B cell (primary cell): ENCODE measurements around the gene HAGHL. TPM values are rescaled to one million over a fixed set of nuclear protein-coding genes. Genes with fewer than 3 reads are reported as not detected.
A peak's percentile ranks its signal among the peaks of the same experiment; 100 is the strongest.

Source experiments
- ATAC-seq: fragments of 200-7000 bp; cut with Tn5 transposase; one replicate; pipeline ENCODE4 v1.10.0; 2021; ENCODE audit warnings: low read depth, mild to moderate bottlenecking, moderate number of reproducible peaks, moderate library complexity
- CTCF ChIA-PET: fragments of 350-600 bp; sonication (Branson Sonifier 250); formaldehyde crosslinking; loops from one replicate; lab custom pipeline; 2021; ENCODE audit warnings: antibody characterized with exemption, inconsistent platforms; lab: Charles Lee
- POLR2A ChIA-PET: fragments of 350-600 bp; sonication (Branson Sonifier 250); formaldehyde crosslinking; loops from one replicate; lab custom pipeline; 2021; ENCODE audit warnings: antibody characterized with exemption; lab: Charles Lee
- DNase-seq: peaks from one replicate; pipeline ENCODE4 v3.0.0; 2013
- H2AFZ ChIP-seq: 2 replicates; pipeline ENCODE4 v1.6.1; 2012; ENCODE audit warnings: mild to moderate bottlenecking, low read depth, low read length; ENCODE audit not compliant: insufficient read depth, poor library complexity, severe bottlenecking
- H3K27ac ChIP-seq, 2 donors: 1 replicate in 1 of 2; 2 replicates in 1 of 2; pipeline ENCODE4 v1.5.1; 2012 to 2013; ENCODE audit warnings: low read length in 2 of 2, mild to moderate bottlenecking in 2 of 2, moderate library complexity in 1 of 2
- H3K27me3 ChIP-seq, 4 experiments: fragments of 200-600 bp in 1 of 4; sonication (generic) in 1 of 4; replicated peaks in 1 of 4; 1 replicate in 2 of 4; 2 replicates in 2 of 4; pipeline versions ENCODE4 v1.6.1 to v1.7.0; 2013 to 2016; ENCODE audit warnings: low read length in 3 of 4, mild to moderate bottlenecking in 2 of 4, mixed read lengths in 1 of 4, moderate library complexity in 1 of 4; ENCODE audit not compliant: insufficient read depth in 4 of 4, control insufficient read depth in 3 of 4; ENCODE audit errors: control extremely low read depth in 1 of 4
- H3K36me3 ChIP-seq, 2 experiments: replicated peaks in 1 of 2; 1 replicate in 1 of 2; 2 replicates in 1 of 2; pipeline versions ENCODE4 v1.6.1 to v1.7.1; 2013; ENCODE audit warnings: low read length in 1 of 2; ENCODE audit not compliant: insufficient read depth in 2 of 2, control insufficient read depth in 1 of 2; ENCODE audit errors: control extremely low read depth in 1 of 2, extremely low read depth in 1 of 2
- H3K4me1 ChIP-seq, 2 donors: fragments of 200-600 bp in 1 of 2; sonication (generic) in 1 of 2; 1 replicate in 1 of 2; 2 replicates in 1 of 2; pipeline versions ENCODE4 v1.5.1 to v1.6.1; 2013 to 2017; ENCODE audit warnings: low read length in 2 of 2; ENCODE audit not compliant: control insufficient read depth in 2 of 2, insufficient read depth in 2 of 2
- H3K4me2 ChIP-seq: replicated peaks from 2 replicates; pipeline ENCODE3; 2012; ENCODE audit warnings: mild to moderate bottlenecking, low read depth, low read length; ENCODE audit not compliant: poor library complexity, severe bottlenecking
- H3K4me3 ChIP-seq, 5 experiments: fragments of 200-600 bp in 1 of 5; sonication (generic) in 1 of 5; 1 replicate in 3 of 5; 2 replicates in 2 of 5; pipeline versions ENCODE4 v1.5.1 to v1.7.0; 2011 to 2016; ENCODE audit warnings: low read length in 4 of 5, mild to moderate bottlenecking in 4 of 5, low read depth in 2 of 5, control low read depth in 1 of 5, moderate library complexity in 1 of 5; ENCODE audit not compliant: insufficient read depth in 1 of 5; ENCODE audit errors: control extremely low read depth in 1 of 5, extremely low read depth in 1 of 5
- H3K79me2 ChIP-seq: fragments of 200-600 bp; sonication (generic); one replicate; pipeline ENCODE4 v1.6.0; 2016; ENCODE audit warnings: low read length; ENCODE audit not compliant: control insufficient read depth, insufficient read depth
- H3K9ac ChIP-seq: fragments of 200-600 bp; sonication (generic); 2 replicates; pipeline ENCODE4 v1.6.1; 2017; ENCODE audit warnings: mild to moderate bottlenecking, low read length, moderate library complexity
- H3K9me3 ChIP-seq, 3 donors: one replicate each; pipeline versions ENCODE4 v1.6.1 to v1.7.1; 2013; ENCODE audit warnings: low read length in 2 of 3; ENCODE audit not compliant: control insufficient read depth in 2 of 3, insufficient read depth in 1 of 3; ENCODE audit errors: control extremely low read depth in 1 of 3
- H4K20me1 ChIP-seq: 2 replicates; pipeline ENCODE4 v1.6.0; 2012; ENCODE audit warnings: mild to moderate bottlenecking, low read length; ENCODE audit not compliant: insufficient read depth, control insufficient read depth, poor library complexity, severe bottlenecking
- H3K27ac Mint-ChIP-seq: one replicate; pipeline ENCODE4 v1.8.0; 2021; ENCODE audit warnings: mixed read lengths
- H3K27me3 Mint-ChIP-seq: one replicate; pipeline ENCODE4 v1.8.0; 2021; ENCODE audit warnings: mixed read lengths
- H3K4me1 Mint-ChIP-seq: one replicate; pipeline ENCODE4 v1.8.0; 2021; ENCODE audit warnings: mixed read lengths
- H3K4me3 Mint-ChIP-seq: one replicate; pipeline ENCODE4 v1.8.0; 2021; ENCODE audit warnings: mixed read lengths
- H3K9me3 Mint-ChIP-seq: one replicate; pipeline ENCODE4 v1.8.0; 2022; ENCODE audit warnings: mixed read lengths; ENCODE audit not compliant: insufficient read depth
- EZH2 ChIP-seq: IDR thresholded peaks from 2 replicates; pipeline ENCODE4 v1.6.1; 2012; ENCODE audit warnings: borderline replicate concordance, low read depth, mild to moderate bottlenecking, moderate library complexity, low read length; ENCODE audit not compliant: insufficient read depth, poor library complexity, severe bottlenecking
- WGBS: methylation state at CpG from one replicate; pipeline ENCODE4 v1.1.5; 2013; ENCODE audit warnings: missing lambda C conversion rate; ENCODE audit not compliant: insufficient coverage; 5-methylcytosine and 5-hydroxymethylcytosine counted together
- intact Hi-C: fragments of 100-400 bp; cut with micrococcal nuclease; formaldehyde crosslinking; loops from one replicate; pipeline ENCODE4 v1.10.0; 2022
- polyA plus RNA-seq: library from polyadenylated mRNA; depleted of rRNA; stranded (reverse); fragments of >200 nt; gene quantifications from 2 replicates; pipeline ENCODE4 v1.2.3, GENCODE V29; 2012
- total RNA-seq, 2 donors: library from RNA; stranded (reverse); fragments of 120-200 nt in 1 of 2; gene quantifications; 1 replicate in 1 of 2; 2 replicates in 1 of 2; pipeline versions ENCODE4 v1.2.3 to v1.2.4, GENCODE V29; 2013 to 2022
- TF ChIP-seq, protein P1 (sequence below): fragments of 200-600 bp; IDR thresholded peaks from one replicate; pipeline ENCODE4 v1.8.0; 2022; ENCODE audit warnings: antibody characterized with exemption, mild to moderate bottlenecking

HAGHL gene
- total and polyA plus RNA-seq, 2 donors (not counting 1 experiment from before 2014, with no cell fraction given), result 32.3 to 87.1 TPM

GRCh38 chr16:739560-740458 is 12.9 kb downstream of the HAGHL start:
- Mint-ChIP-seq H3K9me3 (no peaks in the 10 kb centered on the region), H3K27me3 (no peaks in the 10 kb centered on the region), H3K4me3 (peak overlapping the region; percentile 82), H3K27ac (peak overlapping the region; percentile 59), H3K4me1 (peaks cover 18% of the 10 kb centered on the region)
- CTCF ChIA-PET, result interaction anchor here (1.0 to 5.9 kb wide), 7 partner anchors 8 to 46 kb away, joined by 3 to 31 read pairs (median 6); partner anchors contain the start of genes ANTKMT and METRN
- peak overlapping the region; percentile 18 to 94 (median 81) for H3K4me3 ChIP-seq
- H3K36me3 ChIP-seq, result peaks cover 0 to 22% of the 10 kb centered on the region in 2 experiments
- peak overlapping the region; percentile 86 to 94 for H3K27ac ChIP-seq
- peak overlapping the region; percentile 99 for H3K4me2 ChIP-seq
- H3K9me3 ChIP-seq, result no peaks in the 10 kb centered on the region
- DNase-seq (peak; percentile 24), ATAC-seq (no peak)
- POLR2A ChIA-PET, result interaction anchor here (0.6 to 2.0 kb wide), 3 partner anchors 12 to 24 kb away, joined by 4 to 11 read pairs (median 9); no protein-coding TSS in a partner anchor
- peaks cover 16% of the 10 kb centered on the region for H3K79me2 ChIP-seq
- peak overlapping the region; percentile 97 for H3K9ac ChIP-seq
- no peaks in the 10 kb centered on the region for H3K27me3 ChIP-seq
- H4K20me1 ChIP-seq, result peaks cover 9% of the 10 kb centered on the region
- intact Hi-C loops, result loop anchor here (2.0 kb wide), 1 partner anchor 55 kb away; the partner anchor contains the start of gene JMJD8
- WGBS, result 55% methylated on average over 38 of the region's 38 CpGs
- peaks cover 20 to 36% of the 10 kb centered on the region in 2 donors for H3K4me1 ChIP-seq
- peak overlapping the region; percentile 90 for H2AFZ ChIP-seq
- no peak for TF ChIP-seq EZH2
- TF ChIP-seq, protein P1, sequence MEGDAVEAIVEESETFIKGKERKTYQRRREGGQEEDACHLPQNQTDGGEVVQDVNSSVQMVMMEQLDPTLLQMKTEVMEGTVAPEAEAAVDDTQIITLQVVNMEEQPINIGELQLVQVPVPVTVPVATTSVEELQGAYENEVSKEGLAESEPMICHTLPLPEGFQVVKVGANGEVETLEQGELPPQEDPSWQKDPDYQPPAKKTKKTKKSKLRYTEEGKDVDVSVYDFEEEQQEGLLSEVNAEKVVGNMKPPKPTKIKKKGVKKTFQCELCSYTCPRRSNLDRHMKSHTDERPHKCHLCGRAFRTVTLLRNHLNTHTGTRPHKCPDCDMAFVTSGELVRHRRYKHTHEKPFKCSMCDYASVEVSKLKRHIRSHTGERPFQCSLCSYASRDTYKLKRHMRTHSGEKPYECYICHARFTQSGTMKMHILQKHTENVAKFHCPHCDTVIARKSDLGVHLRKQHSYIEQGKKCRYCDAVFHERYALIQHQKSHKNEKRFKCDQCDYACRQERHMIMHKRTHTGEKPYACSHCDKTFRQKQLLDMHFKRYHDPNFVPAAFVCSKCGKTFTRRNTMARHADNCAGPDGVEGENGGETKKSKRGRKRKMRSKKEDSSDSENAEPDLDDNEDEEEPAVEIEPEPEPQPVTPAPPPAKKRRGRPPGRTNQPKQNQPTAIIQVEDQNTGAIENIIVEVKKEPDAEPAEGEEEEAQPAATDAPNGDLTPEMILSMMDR, result no peak
